T-helper 17 cell (primary cell): ENCODE results near the gene ZNF668. TPM values are rescaled to one million over a fixed set of nuclear protein-coding genes. Genes with fewer than 3 reads are reported as not detected.
A peak's percentile ranks its signal among the peaks of the same experiment; 100 is the strongest.

Experiments
- ATAC-seq: fragments of 150-1000 bp; cut with Tn5 transposase; 2 replicates; pipeline ENCODE4 v1.10.0; 2021; ENCODE audit warnings: mild to moderate bottlenecking, moderate library complexity
- DNase-seq, 3 donors: peaks; one replicate each; pipeline versions ENCODE4 v3.0.0 to v3.0.0-alpha.2; 2020 to 2021
- H3K9me3 ChIP-seq: one replicate; pipeline ENCODE4 v1.7.0; 2013; ENCODE audit warnings: low read length, mild to moderate bottlenecking; ENCODE audit not compliant: control insufficient read depth, poor library complexity, severe bottlenecking
- H3K27ac Mint-ChIP-seq: one replicate; pipeline ENCODE4 v1.8.0; 2022; ENCODE audit warnings: mild to moderate bottlenecking, moderate library complexity, mixed read lengths
- H3K27me3 Mint-ChIP-seq: one replicate; pipeline ENCODE4 v1.8.0; 2022; ENCODE audit warnings: mixed read lengths
- H3K36me3 Mint-ChIP-seq: one replicate; pipeline ENCODE4 v1.8.0; 2022; ENCODE audit warnings: low read depth, mixed read lengths
- H3K4me1 Mint-ChIP-seq: one replicate; pipeline ENCODE4 v1.8.0; 2022; ENCODE audit warnings: mild to moderate bottlenecking, mixed read lengths
- H3K4me3 Mint-ChIP-seq: one replicate; pipeline ENCODE4 v1.8.0; 2022; ENCODE audit warnings: mild to moderate bottlenecking, moderate library complexity, mixed read lengths
- total RNA-seq, 4 donors: library from RNA in 2 of 4; stranded (reverse) in 2 of 4; gene quantifications; one replicate each; pipeline ENCODE4 v1.2.3 and lab custom pipeline; 2022 to 2026

ZNF668 gene
- total RNA-seq, 2 donors from 2014 or later, result 9.6 to 12.1 TPM

DNA sequence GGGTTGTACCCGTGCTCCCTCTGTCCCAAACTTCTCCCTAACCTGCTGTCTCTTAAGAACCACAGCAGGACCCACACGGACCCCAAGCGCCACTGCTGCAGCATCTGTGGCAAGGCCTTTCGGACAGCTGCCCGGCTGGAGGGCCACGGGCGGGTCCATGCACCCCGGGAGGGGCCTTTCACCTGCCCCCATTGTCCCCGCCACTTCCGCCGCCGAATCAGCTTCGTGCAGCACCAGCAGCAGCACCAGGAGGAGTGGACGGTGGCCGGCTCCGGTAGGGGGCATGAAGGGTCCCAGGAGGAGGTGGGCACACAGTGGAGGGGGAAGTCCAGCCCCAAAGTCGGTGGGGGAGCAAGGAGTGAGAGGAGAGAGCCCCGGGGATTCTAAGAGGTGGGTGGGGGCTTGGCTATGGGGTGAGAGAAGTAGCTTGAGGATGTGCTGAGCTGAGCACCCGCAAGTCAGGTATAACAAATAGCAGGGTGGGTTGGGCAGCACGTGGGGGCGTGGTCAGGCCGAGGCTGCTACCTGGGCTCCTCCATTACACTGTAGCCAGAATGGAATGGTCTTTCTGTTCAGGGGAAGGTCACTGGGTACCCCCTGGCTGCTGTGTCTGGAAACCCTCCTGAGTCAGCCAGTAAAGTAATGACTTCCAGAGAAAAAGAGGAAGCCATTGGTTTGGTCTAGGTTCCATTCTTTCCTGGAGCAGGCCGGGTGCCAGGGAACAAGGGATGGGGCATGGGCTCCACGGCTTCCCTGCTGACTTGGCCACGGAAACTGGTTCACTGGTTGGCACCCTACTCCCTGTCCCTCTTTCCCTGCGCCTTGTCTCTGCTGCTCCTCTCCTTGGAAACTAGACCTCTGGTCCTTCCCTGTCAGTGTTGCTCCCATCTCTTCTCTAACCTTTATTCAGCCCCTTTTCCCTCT is 7.7 kb upstream of the ZNF668 start:
- DNase-seq (no peak), ATAC-seq (no peak)
- H3K27me3 Mint-ChIP-seq, result no peaks in the 10 kb centered on the region
- H3K4me1 Mint-ChIP-seq, result peaks cover 11% of the 10 kb centered on the region
- H3K4me3 Mint-ChIP-seq, result no peak overlapping the region
- H3K9me3 ChIP-seq, result no peaks in the 10 kb centered on the region
- H3K27ac Mint-ChIP-seq, result peak overlapping the region; percentile 45
- peaks cover 2% of the 10 kb centered on the region for H3K36me3 Mint-ChIP-seq

DNA sequence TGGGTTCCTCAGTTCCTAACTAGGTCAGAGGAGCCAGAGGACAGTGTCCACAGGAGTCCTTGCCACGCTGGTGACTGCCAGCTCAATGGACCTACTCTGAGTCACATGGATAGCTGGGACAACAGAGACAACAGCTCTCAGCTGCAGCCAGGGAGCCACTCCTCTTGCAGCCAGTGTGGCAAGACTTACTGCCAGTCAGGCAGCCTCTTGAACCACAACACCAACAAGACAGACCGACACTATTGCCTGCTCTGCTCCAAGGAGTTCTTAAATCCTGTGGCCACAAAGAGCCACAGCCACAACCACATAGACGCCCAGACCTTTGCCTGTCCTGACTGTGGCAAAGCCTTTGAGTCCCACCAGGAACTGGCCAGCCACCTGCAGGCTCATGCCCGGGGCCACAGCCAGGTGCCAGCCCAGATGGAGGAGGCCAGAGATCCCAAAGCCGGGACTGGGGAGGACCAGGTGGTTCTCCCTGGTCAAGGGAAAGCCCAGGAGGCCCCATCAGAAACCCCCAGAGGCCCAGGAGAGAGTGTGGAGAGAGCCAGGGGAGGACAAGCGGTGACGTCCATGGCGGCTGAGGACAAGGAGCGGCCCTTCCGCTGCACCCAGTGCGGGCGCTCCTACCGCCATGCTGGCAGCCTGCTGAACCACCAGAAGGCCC is 6.8 kb upstream of the ZNF668 start:
- Mint-ChIP-seq H3K27me3 (no peaks in the 10 kb centered on the region), H3K27ac (no peak overlapping the region), H3K4me1 (peaks cover 11% of the 10 kb centered on the region), H3K36me3 (no peaks in the 10 kb centered on the region), H3K4me3 (no peak overlapping the region)
- ATAC-seq, result no peak
- DNase-seq, result no peak
- H3K9me3 ChIP-seq, result no peaks in the 10 kb centered on the region

DNA sequence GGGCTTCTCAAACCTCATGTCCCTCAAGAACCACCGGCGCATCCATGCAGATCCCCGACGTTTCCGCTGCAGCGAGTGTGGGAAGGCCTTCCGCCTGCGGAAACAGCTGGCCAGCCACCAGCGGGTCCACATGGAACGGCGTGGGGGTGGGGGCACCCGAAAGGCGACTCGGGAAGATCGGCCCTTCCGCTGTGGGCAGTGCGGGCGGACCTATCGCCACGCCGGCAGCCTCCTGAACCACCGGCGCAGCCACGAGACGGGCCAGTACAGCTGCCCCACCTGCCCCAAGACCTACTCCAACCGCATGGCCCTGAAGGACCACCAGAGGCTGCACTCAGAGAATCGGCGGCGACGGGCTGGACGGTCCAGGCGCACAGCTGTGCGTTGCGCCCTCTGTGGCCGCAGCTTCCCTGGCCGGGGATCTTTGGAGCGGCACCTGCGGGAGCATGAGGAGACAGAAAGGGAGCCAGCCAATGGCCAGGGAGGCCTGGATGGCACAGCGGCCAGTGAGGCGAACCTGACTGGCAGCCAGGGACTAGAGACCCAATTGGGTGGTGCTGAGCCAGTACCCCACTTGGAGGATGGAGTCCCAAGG is 6.1 kb upstream of the ZNF668 start:
- no peaks in the 10 kb centered on the region for H3K36me3 Mint-ChIP-seq
- ATAC-seq, result no peak

GRCh38 chr16:31079342-31079944 is 5.4 kb upstream of the ZNF668 start:
- no peaks in the 10 kb centered on the region for H3K27me3 Mint-ChIP-seq
- H3K27ac Mint-ChIP-seq, result no peak overlapping the region
- H3K4me1 Mint-ChIP-seq, result peaks cover 18% of the 10 kb centered on the region
- DNase-seq (no peak), ATAC-seq (no peak)
- H3K36me3 Mint-ChIP-seq, result peaks cover 2% of the 10 kb centered on the region
- peak overlapping the region; percentile 72 for H3K4me3 Mint-ChIP-seq
- no peaks in the 10 kb centered on the region for H3K9me3 ChIP-seq

More for the DNA sequence above, 6.1 kb upstream of the ZNF668 start:
- no peak overlapping the region for H3K4me3 Mint-ChIP-seq
- no peak overlapping the region for H3K27ac Mint-ChIP-seq
- no peak for DNase-seq
- H3K4me1 Mint-ChIP-seq, result peaks cover 11% of the 10 kb centered on the region
- no peaks in the 10 kb centered on the region for H3K9me3 ChIP-seq
- no peaks in the 10 kb centered on the region for H3K27me3 Mint-ChIP-seq

DNA sequence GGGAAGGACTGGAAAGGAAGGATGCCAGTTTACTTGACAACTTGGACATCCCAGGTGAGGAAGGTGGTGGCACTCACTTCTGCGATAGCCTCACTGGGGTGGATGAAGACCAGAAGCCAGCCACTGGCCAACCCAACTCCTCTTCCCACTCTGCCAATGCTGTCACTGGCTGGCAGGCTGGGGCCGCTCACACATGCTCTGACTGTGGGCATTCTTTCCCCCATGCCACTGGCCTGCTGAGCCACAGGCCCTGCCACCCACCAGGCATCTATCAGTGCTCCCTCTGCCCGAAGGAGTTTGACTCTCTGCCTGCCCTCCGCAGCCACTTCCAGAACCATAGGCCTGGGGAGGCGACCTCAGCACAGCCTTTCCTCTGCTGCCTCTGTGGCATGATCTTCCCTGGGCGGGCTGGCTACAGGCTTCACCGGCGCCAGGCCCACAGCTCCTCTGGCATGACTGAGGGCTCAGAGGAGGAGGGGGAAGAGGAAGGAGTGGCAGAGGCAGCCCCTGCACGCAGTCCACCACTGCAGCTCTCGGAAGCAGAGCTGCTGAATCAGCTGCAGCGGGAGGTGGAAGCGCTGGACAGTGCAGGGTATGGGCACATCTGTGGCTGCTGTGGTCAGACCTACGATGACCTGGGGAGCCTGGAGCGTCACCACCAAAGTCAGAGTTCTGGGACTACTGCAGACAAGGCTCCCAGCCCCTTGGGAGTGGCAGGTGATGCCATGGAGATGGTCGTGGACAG is 4.7 kb upstream of the ZNF668 start:
- Mint-ChIP-seq H3K4me3 (no peak overlapping the region), H3K4me1 (peaks cover 20% of the 10 kb centered on the region), H3K36me3 (peaks cover 2% of the 10 kb centered on the region), H3K27me3 (no peaks in the 10 kb centered on the region), H3K27ac (no peak overlapping the region)
- H3K9me3 ChIP-seq, result no peaks in the 10 kb centered on the region
- ATAC-seq, result no peak
- DNase-seq, result no peak

- DNase-seq (no peak), ATAC-seq (no peak)
- Mint-ChIP-seq H3K36me3 (peaks cover 4% of the 10 kb centered on the region), H3K27ac (no peak overlapping the region), H3K4me3 (no peak overlapping the region), H3K27me3 (no peaks in the 10 kb centered on the region), H3K4me1 (peaks cover 20% of the 10 kb centered on the region)
- H3K9me3 ChIP-seq, result no peaks in the 10 kb centered on the region
These were observed 3.8 kb upstream of the ZNF668 start for GRCh38 chr16:31077592-31078396.

- no peaks in the 10 kb centered on the region for H3K9me3 ChIP-seq
- H3K36me3 Mint-ChIP-seq, result peaks cover 4% of the 10 kb centered on the region
- ATAC-seq (no peak), DNase-seq (no peak)
- no peaks in the 10 kb centered on the region for H3K27me3 Mint-ChIP-seq
- H3K27ac Mint-ChIP-seq, result no peak overlapping the region
- H3K4me3 Mint-ChIP-seq, result no peak overlapping the region
- H3K4me1 Mint-ChIP-seq, result peaks cover 22% of the 10 kb centered on the region
These were observed 3.0 kb upstream of the ZNF668 start for GRCh38 chr16:31077024-31077423.

DNA sequence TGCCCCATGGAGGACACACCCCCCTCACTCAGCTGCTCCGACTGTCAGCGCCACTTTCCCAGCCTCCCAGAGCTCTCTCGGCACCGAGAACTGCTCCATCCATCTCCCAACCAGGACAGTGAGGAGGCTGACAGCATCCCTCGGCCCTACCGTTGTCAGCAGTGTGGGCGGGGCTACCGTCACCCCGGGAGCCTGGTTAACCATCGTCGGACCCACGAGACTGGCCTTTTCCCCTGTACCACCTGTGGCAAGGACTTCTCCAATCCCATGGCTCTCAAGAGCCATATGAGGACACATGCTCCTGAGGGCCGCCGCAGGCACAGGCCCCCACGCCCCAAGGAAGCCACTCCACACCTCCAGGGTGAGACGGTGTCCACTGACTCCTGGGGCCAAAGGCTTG is 2.3 kb upstream of the ZNF668 start:
- H3K27me3 Mint-ChIP-seq, result no peaks in the 10 kb centered on the region
- ATAC-seq (no peak), DNase-seq (no peak)
- H3K36me3 Mint-ChIP-seq, result peaks cover 4% of the 10 kb centered on the region
- H3K27ac Mint-ChIP-seq, result no peak overlapping the region
- peaks cover 26% of the 10 kb centered on the region for H3K4me1 Mint-ChIP-seq
- no peak overlapping the region for H3K4me3 Mint-ChIP-seq
- no peaks in the 10 kb centered on the region for H3K9me3 ChIP-seq

DNA sequence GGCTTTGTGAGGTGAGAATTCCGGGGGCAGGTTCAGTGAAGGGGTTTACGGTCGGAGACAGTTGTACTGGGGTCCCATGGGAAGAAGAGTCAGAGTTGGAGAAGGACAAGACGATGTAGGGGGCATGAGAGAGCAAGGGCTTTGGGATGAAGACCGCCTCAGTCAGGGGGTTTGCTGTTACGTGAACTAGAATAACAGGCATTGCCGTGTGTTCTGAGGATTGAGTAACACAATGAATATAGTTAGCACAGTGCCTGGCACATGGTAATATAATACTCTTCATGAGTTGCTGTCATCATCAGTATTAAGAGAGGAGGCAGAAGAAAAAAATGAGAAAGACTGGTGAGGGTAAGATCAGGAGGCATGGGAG is 759 bp upstream of the ZNF668 start:
- peak overlapping the region; percentile 99 for H3K4me3 Mint-ChIP-seq

DNA sequence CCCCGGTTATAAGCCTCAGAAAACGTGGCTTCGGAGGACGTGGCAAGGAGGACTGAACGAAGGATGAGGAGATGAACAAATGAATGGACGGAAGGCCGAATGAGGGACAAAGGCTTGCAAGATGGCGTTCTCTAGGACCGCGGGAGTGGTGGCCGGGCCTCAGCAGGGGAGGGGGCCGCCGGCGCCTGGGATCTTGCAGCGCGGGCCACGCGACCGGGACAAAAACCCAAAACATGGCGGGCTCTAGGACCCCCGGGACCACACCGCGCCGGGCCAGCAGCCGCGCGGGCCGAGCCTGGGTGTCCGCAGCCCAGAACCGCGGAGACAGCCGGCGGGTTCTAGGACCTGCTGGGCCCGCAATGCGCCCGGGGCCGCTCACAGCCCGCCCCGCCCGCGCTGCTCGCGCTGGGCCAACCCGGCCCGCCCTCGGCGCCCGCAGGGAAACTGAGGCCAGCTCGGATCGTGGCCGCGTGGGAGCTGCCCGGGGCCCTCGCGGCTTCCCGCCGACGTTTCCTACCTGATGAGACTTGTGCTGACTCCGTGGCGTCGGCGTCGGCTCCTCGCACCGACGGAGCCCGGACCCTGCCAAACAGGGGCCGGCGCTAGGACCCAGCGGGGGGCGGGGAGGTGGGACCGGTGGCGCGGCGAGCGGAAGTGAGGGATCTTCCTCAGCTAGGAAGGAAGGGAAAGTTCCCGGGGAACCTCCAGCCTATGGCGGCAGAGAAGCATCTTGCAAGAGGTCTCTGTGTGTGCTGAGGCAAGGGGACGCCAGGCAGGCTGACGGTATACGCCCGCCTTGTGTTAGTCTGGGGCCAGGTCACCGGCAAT is 684 bp downstream of the ZNF668 start:
- H3K27ac Mint-ChIP-seq, result peak overlapping the region; percentile 100
- H3K4me1 Mint-ChIP-seq, result peaks cover 32% of the 10 kb centered on the region
- peaks cover 4% of the 10 kb centered on the region for H3K36me3 Mint-ChIP-seq
- ATAC-seq, result peak; percentile 63
- no peaks in the 10 kb centered on the region for H3K9me3 ChIP-seq
- H3K4me3 Mint-ChIP-seq, result peak overlapping the region; percentile 99
- no peaks in the 10 kb centered on the region for H3K27me3 Mint-ChIP-seq
- DNase-seq, result peak; percentile 71 to 84 (median 79)

More for the DNA sequence above, 759 bp upstream of the ZNF668 start:
- Mint-ChIP-seq H3K27me3 (no peaks in the 10 kb centered on the region), H3K27ac (peak overlapping the region; percentile 100), H3K36me3 (peaks cover 4% of the 10 kb centered on the region), H3K4me1 (peaks cover 26% of the 10 kb centered on the region)
- no peak for ATAC-seq
- no peak for DNase-seq
- H3K9me3 ChIP-seq, result no peaks in the 10 kb centered on the region

DNA sequence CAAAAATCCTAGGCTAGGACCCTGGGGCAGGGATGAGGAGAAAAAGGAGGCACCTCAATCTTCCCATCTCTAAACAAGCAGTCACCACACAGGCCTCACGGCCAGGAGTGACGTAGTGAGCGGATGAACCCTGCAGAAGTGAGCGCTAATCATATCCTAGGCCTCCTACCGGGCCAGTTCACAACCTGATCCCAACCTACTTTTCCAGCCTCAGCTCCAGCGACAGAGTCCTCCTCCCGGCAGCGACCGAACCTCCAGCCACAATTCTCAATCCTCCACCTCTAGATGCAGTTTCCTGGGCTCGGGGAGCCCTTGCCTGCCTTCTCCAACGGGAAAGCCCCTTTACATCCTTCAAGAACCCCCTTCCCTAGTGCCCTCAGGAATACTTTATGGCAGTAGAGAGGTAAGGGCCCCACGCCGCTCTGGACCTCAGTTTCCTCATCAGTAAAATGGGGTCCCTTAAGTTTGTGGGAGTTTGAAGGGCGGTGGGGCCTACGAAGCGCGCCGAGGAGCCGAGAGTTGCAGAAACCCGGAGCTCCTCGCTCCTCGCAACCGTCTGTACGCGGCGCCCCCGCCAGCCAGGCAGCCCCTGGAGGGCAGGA is 1.4 kb downstream of the ZNF668 start:
- H3K9me3 ChIP-seq, result no peaks in the 10 kb centered on the region
- no peak for DNase-seq
- H3K4me1 Mint-ChIP-seq, result peaks cover 31% of the 10 kb centered on the region

More for the DNA sequence above, 1.4 kb downstream of the ZNF668 start:
- Mint-ChIP-seq H3K27ac (peak overlapping the region; percentile 95), H3K4me3 (peak overlapping the region; percentile 99), H3K27me3 (no peaks in the 10 kb centered on the region), H3K36me3 (peaks cover 4% of the 10 kb centered on the region)
- no peak for ATAC-seq
